ENCODE data around the gene TMX4.

The TMX4 gene

GRCh38 chr20:8019246-8019997, at the start of gene TMX4:
Gene TMX4, minus strand, starts transcription at chr20:8019761. Its CDS starts 148 bp downstream, at chr20:8019613.
- peak; percentile 78 for DNase-seq (ENCODE audit: insufficient read length, low spot score)
- peak; percentile 97 for TF ChIP-seq POLR2A (IDR thresholded peaks at IDR 0.05; ENCODE audit: low read depth, low read length)
- FAIRE-seq, result peak; percentile 83

DNA sequence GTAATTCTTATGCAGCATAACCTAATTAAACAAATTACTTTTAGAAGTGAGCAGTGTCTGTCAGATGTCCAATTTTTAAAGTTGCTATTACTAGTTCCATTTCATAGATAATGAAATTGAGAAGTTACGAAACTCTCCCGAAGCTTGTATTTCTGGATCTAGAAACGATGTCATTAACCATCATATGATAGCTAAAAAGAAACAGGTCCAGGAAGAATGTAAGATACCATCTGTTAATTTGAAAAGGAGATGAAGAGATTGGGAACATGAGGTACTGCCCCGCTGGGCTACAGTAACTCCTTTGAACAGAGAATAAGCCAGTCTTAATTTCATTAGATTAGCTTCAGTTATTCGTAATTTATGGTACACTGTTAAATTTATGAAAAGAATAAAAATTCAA, 47.5 kb upstream of the TMX4 start:
- no peak for FAIRE-seq

DNA sequence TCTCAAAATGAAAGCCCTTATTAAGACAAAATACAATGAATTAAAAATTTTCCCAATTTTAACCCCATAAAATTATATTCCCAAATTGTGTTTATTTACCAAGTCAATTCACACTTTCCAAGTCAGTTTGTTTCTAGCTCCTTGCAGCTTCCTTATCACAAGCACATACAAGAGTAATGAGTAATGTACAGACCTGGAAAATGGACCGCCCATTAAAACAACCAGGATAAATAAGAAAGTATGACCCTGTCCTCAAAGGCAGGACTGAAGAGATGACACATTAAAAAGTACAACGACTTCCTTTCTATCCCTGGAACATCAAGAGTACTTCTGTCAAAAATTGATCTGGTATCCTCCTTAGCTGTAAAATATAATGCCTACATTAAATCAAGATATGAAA, 47.1 kb upstream of the TMX4 start:
- FAIRE-seq (no peak), DNase-seq (ENCODE audit: insufficient read length, low spot score) (no peak)
- TF ChIP-seq POLR2A (IDR thresholded peaks at IDR 0.05; ENCODE audit: low read depth, low read length), result no peak

More for the DNA sequence above, 47.5 kb upstream of the TMX4 start:
- no peak for TF ChIP-seq POLR2A (IDR thresholded peaks at IDR 0.05; ENCODE audit: low read depth, low read length)
- no peak for DNase-seq (ENCODE audit: insufficient read length, low spot score)

DNA sequence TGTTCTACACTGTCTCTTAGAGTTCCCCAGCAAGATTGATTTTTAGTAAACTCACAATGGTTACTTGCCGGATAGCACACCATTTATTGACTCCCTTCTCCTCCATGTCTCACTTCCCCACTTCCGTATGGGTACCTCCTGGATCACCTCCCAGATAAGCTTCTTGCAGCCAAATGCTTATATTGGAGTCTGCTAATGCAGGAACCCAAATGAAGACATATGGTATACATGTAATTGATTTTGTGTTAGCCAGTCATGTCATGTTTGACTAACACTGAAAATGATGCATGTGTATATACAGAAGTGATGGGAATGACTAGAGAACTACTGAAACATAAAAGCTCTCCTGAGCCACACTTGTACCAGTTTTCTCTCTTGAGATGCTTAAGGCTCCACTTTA, 46.1 kb upstream of the TMX4 start:
- no peak for FAIRE-seq
- TF ChIP-seq POLR2A (IDR thresholded peaks at IDR 0.05; ENCODE audit: low read depth, low read length), result no peak
- DNase-seq (ENCODE audit: insufficient read length, low spot score), result no peak

GRCh38 chr20:8062756-8063155, 43.2 kb upstream of the TMX4 start:
- DNase-seq (ENCODE audit: insufficient read length, low spot score) (no peak), FAIRE-seq (no peak)
- no peak for TF ChIP-seq POLR2A (IDR thresholded peaks at IDR 0.05; ENCODE audit: low read depth, low read length)

GRCh38 chr20:8061861-8062518, 42.4 kb upstream of the TMX4 start:
- no peak for DNase-seq (ENCODE audit: insufficient read length, low spot score)
- FAIRE-seq, result no peak
- no peak for TF ChIP-seq POLR2A (IDR thresholded peaks at IDR 0.05; ENCODE audit: low read depth, low read length)

GRCh38 chr20:8060977-8061376, 41.4 kb upstream of the TMX4 start:
- no peak for TF ChIP-seq POLR2A (IDR thresholded peaks at IDR 0.05; ENCODE audit: low read depth, low read length)
- FAIRE-seq (no peak), DNase-seq (ENCODE audit: insufficient read length, low spot score) (no peak)

DNA sequence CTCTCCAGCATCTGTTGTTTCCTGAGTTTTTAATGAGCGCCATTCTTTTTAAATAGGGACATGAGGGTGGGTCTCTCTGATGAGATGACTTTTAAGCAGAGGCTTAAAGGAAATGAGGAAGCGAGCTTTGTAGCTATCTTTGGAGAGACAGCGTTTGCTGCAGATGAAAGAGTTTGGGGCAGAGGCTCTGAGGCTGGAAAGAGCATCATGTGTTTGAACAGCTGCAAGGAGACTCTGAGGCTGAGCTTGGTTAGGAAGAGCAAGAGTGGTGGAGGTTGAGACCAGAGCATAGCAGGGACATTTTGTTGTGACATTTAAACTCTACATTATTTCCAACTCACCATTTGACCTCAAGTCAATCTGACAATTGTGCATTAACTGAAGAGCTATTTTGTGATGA, 38.3 kb upstream of the TMX4 start:
- no peak for TF ChIP-seq POLR2A (IDR thresholded peaks at IDR 0.05; ENCODE audit: low read depth, low read length)
- no peak for DNase-seq (ENCODE audit: insufficient read length, low spot score)
- FAIRE-seq, result no peak

DNA sequence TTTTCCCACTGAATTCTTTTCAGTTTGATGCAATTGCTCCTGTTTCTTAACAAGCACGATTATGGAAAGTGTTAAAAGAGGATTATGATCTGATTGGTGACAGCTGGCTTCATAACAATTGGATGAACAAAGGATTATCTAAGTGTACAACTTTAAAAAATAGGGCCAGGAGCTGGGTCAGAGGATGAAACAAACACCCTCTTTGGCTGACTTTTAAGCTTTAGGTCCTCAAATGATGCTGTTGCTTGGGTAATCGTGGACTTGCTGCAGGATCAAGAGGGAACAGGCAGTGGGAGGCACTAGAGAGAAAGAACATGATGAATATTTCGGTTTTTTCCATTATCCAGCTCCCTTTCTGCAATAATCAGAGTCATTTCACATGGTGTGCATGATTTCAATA, 35.5 kb upstream of the TMX4 start:
- no peak for TF ChIP-seq POLR2A (IDR thresholded peaks at IDR 0.05; ENCODE audit: low read depth, low read length)
- DNase-seq (ENCODE audit: insufficient read length, low spot score) (no peak), FAIRE-seq (no peak)

DNA sequence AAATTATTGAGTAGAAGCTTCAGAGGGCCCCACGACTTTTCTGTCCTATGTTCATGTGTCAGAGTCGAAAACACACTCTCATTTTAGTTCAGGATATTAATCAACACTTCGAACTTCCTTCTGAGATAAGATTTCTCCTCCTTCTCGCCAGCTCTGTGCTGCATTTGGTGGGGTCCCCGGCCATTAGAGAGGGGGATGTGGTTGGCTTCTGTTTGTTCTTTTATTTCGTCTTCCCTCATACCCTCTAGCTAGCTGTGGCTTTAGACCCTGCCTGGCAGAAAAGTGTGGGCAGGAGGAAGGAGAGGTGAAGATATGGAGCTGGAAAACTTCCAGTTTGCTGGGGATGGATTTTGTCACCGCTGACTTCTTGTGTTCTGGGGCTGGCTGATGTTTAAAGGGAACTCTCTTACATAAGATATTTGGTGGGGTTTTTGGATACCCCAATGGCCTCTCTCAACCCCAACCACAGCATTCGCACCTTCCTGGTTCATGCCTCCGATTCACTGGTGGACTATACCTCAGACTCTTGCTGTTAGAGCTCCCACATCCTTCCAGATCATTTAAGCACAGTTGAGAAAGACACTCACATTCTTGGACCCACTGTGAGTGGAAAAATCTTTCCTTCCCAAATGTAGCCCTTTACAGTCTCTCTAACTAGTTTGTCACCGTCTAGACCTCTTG, 30.7 kb upstream of the TMX4 start:
- FAIRE-seq, result no peak
- no peak for TF ChIP-seq POLR2A (IDR thresholded peaks at IDR 0.05; ENCODE audit: low read depth, low read length)

DNA sequence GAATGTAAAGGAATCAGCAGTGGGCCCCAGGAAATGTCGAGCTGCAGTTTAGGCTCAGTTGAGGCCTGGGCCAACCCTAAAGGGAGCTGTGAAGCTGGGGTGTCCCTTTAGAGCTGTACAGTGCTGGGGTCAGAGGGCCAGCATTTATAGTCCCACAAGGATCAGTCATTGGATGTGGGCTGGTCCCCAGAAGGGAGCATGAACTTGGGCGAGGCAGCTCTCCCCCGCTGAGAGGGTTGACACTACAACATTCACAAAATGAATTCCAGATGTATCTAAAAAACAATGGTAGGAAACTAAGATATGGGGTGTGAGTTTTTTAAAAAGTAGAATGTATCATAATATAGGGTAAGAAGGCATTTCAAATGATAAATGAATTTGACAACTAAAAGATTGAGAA, 29.7 kb upstream of the TMX4 start:
- FAIRE-seq (no peak), DNase-seq (ENCODE audit: insufficient read length, low spot score) (no peak)
- TF ChIP-seq POLR2A (IDR thresholded peaks at IDR 0.05; ENCODE audit: low read depth, low read length), result no peak

More for the DNA sequence above, 30.7 kb upstream of the TMX4 start:
- DNase-seq (ENCODE audit: insufficient read length, low spot score), result no peak

DNA sequence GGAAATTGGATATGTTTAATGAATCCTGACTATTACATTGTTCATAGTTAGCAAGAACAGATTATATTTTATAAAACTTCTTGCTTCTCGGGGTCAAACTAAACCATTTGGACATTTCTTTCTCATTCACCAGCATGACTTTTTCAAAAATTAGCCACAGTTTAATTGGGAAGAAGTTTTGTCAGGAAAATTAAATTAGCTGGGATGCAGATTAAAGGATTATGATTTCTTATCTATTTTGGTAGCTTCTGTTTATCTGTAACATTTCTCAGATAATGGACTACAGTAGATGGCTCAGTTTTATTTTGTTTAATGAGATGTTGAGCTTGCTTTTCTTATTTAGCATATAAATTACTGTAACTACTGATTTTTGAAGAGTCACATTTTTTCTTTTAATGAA, 26.4 kb upstream of the TMX4 start:
- TF ChIP-seq POLR2A (IDR thresholded peaks at IDR 0.05; ENCODE audit: low read depth, low read length), result no peak
- DNase-seq (ENCODE audit: insufficient read length, low spot score), result no peak
- no peak for FAIRE-seq

- no peak for TF ChIP-seq POLR2A (IDR thresholded peaks at IDR 0.05; ENCODE audit: low read depth, low read length)
- no peak for DNase-seq (ENCODE audit: insufficient read length, low spot score)
- FAIRE-seq, result peak; percentile 83
Measured at GRCh38 chr20:8043687-8044282, 24.2 kb upstream of the TMX4 start.

- DNase-seq (ENCODE audit: insufficient read length, low spot score), result no peak
Measured at GRCh38 chr20:8039042-8039441, 19.5 kb upstream of the TMX4 start.

More at GRCh38 chr20:8039042-8039441, 19.5 kb upstream of the TMX4 start:
- FAIRE-seq, result no peak
- TF ChIP-seq POLR2A (IDR thresholded peaks at IDR 0.05; ENCODE audit: low read depth, low read length), result no peak

Data from H54 (cell line).